Measurements from ENCODE around the gene RAB11FIP5. TPM values are rescaled to one million over a fixed set of nuclear protein-coding genes. Genes with fewer than 3 reads are reported as not detected.

RAB11FIP5 gene, protein sequence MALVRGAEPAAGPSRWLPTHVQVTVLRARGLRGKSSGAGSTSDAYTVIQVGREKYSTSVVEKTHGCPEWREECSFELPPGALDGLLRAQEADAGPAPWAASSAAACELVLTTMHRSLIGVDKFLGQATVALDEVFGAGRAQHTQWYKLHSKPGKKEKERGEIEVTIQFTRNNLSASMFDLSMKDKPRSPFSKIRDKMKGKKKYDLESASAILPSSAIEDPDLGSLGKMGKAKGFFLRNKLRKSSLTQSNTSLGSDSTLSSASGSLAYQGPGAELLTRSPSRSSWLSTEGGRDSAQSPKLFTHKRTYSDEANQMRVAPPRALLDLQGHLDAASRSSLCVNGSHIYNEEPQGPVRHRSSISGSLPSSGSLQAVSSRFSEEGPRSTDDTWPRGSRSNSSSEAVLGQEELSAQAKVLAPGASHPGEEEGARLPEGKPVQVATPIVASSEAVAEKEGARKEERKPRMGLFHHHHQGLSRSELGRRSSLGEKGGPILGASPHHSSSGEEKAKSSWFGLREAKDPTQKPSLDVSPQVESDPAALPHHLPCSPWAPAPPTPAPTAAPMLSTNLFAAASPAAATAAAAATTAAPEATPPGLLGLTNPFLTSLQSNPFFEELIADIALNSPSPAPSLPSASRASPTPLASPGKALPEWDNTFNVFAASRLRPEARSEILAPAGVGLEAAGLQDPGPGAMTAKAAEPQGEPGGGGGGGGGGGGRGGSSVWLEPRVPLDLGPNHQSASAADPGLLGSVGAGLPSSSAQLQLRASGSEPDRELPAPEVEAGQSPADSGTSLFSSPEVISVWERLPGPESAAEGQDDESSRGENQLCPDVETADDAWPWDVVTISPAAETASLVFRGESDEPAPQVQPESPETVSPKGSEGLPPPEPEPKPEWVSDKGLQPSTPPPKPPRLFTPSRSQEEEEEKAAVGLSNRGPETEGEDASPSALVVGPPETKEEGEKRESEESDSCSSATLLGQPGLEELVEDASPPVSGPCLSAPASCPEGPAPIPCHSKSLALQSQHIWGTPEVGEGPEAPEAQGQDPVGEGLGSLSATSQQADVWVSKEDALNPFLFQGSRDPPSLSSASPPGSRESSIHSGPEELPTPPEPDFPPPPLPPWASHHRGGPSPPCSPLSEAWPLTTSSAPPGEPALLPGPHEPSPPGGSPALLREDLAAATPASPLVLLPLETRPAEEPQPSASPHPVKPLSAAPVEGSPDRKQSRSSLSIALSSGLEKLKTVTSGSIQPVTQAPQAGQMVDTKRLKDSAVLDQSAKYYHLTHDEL (N-terminal part only)
- total RNA-seq, result 10 to 100 TPM; 24.9 to 39.5 (median 29.1) TPM

DNA sequence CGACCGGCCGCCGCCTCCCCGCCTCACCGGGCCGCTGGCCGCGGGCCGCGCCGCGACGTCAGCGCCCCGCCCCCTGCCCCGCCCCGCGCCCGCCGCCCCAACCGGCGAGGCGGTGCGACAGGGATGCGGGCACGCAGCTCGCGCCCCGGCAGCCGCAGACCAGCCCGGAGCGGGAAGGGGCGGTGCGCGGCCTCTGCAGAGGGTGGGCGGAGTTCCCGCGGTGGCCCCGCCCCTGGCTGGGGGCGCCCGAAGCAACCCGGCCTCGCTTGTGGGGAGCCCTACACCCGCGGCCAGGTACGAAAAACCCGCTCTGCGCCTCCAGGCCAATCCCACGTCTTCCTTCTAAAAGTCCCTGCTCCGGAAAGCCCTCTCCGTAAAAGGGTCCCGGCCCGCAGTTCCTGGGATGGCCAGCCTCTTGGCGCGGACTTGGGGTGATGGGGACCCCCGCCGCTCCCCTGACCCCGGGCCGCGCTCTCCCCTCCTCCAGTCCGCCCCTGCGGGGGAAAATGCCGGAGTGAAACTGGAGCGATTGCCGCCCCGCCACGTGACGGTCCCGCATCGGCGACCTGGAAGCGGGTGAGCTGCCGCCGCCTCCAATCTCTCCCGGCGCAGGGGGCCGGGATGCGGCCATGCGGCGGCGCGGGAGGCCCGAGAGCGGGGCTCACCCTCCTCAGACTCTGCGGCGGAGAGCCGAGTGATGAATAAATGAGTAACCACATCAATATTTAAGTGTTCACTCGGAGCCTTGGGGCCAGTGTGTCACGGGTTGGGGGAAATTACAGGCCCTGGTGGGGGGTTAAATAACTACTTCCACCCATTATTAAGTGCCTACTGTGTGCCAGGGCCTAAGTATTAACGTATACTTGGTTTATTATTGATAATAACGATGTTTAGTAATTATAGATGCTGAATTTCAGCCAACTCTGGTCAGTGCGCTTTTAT is at the start of gene RAB11FIP5:
TSS of gene RAB11FIP5 (minus strand) at position 36 of the 942 bp plus-strand sequence. CDS start 171 bp downstream, outside the sequence.
- Histone ChIP-seq H3K4me3 (peak within 1 kb of the TSS; percentile 90), H3K9me3 (no peaks in the 10 kb centered on the region), H3K4me1 (peaks cover 43% of the 10 kb centered on the region), H3K36me3 (no peaks in the 10 kb centered on the region), H3K27me3 (no peaks in the 10 kb centered on the region), H3K27ac (peak within 1 kb of the TSS; percentile 89)
- DNase-seq (ENCODE audit: low spot score in 2 of 2), result peak; percentile 81 to 85
- TF ChIP-seq, protein P1, sequence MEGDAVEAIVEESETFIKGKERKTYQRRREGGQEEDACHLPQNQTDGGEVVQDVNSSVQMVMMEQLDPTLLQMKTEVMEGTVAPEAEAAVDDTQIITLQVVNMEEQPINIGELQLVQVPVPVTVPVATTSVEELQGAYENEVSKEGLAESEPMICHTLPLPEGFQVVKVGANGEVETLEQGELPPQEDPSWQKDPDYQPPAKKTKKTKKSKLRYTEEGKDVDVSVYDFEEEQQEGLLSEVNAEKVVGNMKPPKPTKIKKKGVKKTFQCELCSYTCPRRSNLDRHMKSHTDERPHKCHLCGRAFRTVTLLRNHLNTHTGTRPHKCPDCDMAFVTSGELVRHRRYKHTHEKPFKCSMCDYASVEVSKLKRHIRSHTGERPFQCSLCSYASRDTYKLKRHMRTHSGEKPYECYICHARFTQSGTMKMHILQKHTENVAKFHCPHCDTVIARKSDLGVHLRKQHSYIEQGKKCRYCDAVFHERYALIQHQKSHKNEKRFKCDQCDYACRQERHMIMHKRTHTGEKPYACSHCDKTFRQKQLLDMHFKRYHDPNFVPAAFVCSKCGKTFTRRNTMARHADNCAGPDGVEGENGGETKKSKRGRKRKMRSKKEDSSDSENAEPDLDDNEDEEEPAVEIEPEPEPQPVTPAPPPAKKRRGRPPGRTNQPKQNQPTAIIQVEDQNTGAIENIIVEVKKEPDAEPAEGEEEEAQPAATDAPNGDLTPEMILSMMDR (IDR thresholded peaks at IDR 0.05), result no peak
- TF ChIP-seq POLR2AphosphoS5 (IDR thresholded peaks at IDR 0.05), result peak in 1 of 3 donors; percentile 25
- whole genome bisulfite sequencing, result 3% methylated on average over 32 of the region's 93 CpGs

DNA sequence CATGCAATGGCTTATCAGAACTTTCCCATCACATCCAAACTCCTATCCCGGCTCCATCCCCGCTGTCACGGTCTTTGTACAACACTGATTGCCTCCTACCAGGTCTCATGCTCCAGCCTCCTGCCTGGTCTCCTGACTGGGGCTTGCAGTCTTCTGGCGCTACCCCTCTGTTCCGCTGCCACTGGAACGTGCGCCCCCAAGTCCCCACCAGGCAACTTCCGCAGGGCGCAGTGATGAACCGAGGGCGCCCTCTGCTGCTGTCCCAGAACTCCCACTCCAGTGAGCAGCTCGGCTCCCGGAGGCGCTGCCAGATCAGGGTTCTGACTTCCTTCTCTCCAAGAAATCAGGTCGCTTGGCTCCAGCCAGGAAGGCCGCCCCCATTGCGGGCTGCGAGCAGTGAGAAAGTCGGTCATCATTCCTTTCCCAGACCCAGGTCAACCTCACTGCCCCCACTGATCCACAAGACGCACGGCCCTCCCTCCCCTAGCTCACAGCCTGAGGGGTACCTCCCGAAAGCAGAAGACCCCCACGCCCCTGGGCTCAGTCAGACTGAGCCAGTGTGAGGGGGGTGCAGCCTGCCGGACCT is 43.9 kb upstream of the RAB11FIP5 start:
- no peaks in the 10 kb centered on the region for H3K36me3 ChIP-seq
- peaks cover 26% of the 10 kb centered on the region for H3K27me3 ChIP-seq
- H3K9me3 ChIP-seq, result no peaks in the 10 kb centered on the region
- no peak overlapping the region for H3K4me3 ChIP-seq
- DNase-seq (ENCODE audit: low spot score in 2 of 2), result no peak
- WGBS, result 12% methylated on average over 13 of the region's 24 CpGs
- H3K27ac ChIP-seq, result no peak overlapping the region
- TF ChIP-seq, protein P1 (IDR thresholded peaks at IDR 0.05), result peak; percentile 37 to 60
- no peak for TF ChIP-seq EP300 (IDR thresholded peaks at IDR 0.05)
- peaks cover 3% of the 10 kb centered on the region for H3K4me1 ChIP-seq

DNA sequence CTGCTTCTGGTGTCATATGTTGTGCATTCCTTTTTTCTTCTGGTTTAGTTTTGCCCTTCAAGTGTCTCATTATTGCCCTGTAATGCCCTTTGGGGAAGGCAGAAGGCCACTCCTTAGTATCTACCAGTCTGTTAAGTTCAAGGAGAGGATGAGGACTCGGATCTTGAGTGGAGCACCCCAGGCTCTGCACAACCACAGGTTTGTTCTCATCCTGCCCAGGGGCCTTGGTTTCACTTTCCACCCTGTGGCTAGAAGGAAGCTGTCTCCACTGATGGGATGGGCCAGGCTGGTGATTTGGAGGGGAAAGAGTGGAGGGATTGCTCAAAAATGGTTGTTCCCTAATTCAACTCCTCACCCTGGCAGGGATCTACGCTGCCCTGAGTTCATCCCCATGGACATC is 30.2 kb upstream of the RAB11FIP5 start:
- WGBS, result 84% methylated on average over 2 of the region's 2 CpGs
- Histone ChIP-seq H3K27me3 (no peaks in the 10 kb centered on the region), H3K4me1 (no peaks in the 10 kb centered on the region), H3K36me3 (no peaks in the 10 kb centered on the region), H3K9me3 (no peaks in the 10 kb centered on the region), H3K27ac (no peak overlapping the region), H3K4me3 (no peak overlapping the region)
- no peak for DNase-seq (ENCODE audit: low spot score in 2 of 2)
- no peak for TF ChIP-seq POLR2AphosphoS5 (IDR thresholded peaks at IDR 0.05)

DNA sequence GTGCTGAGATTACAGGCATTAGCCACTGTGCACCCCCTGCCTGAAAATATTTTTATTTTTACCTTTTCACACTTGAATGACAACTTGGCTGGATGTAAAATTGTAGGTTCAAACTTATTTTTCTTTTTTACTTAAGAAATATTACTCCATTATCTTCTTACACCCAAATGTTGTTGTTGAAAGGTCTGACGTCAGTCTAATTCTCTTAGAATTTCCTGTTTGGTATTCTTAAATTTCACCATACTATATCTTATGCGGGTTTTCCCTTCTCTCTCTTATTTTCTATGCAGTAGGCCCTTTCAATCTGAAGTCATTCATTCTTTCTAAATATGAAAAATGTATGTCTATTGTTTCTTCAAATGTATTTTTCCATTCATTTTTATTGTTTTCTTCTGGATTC is 29.1 kb upstream of the RAB11FIP5 start:
- Histone ChIP-seq H3K27ac (no peak overlapping the region), H3K27me3 (no peaks in the 10 kb centered on the region), H3K9me3 (no peaks in the 10 kb centered on the region), H3K4me3 (no peak overlapping the region), H3K4me1 (no peaks in the 10 kb centered on the region), H3K36me3 (no peaks in the 10 kb centered on the region)
- TF ChIP-seq POLR2AphosphoS5 (IDR thresholded peaks at IDR 0.05) (no peak), EP300 (IDR thresholded peaks at IDR 0.05) (no peak)
- DNase-seq (ENCODE audit: low spot score in 2 of 2), result no peak
- 93% methylated on average over 2 of the region's 2 CpGs for WGBS

DNA sequence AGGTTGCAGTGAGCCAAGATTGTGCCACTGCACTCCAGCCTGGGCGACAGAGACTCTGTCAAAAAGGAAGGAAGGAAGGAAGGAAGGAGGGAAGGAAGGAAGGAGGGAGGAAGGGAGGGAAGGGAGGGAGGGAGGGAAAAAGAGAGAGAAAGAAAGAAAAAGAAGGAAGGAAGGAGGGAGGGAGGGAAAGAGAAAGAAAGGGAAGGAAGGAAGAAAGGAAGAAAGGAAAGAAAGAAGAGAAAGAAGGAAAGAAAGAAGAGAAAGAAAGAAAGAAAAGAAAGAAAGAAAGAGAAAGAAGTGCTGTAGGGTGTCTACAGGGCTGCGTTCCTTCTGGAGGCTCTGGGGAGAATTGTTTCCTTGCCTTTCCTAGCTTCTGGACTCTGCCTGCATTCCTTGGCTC is 22.5 kb upstream of the RAB11FIP5 start:
- DNase-seq (ENCODE audit: low spot score in 2 of 2), result no peak
- Histone ChIP-seq H3K36me3 (no peaks in the 10 kb centered on the region), H3K4me1 (no peaks in the 10 kb centered on the region), H3K27me3 (no peaks in the 10 kb centered on the region), H3K4me3 (no peak overlapping the region), H3K27ac (no peak overlapping the region), H3K9me3 (no peaks in the 10 kb centered on the region)
- 83% methylated on average over 2 of the region's 2 CpGs for WGBS
- TF ChIP-seq POLR2A (IDR thresholded peaks at IDR 0.05), result no peak
- no peak for TF ChIP-seq EP300 (IDR thresholded peaks at IDR 0.05)
- TF ChIP-seq, protein P1 (IDR thresholded peaks at IDR 0.05), result no peak
- no peak for TF ChIP-seq POLR2AphosphoS5 (IDR thresholded peaks at IDR 0.05)
